Measurements from ENCODE around the gene ASTE1.

DNA sequence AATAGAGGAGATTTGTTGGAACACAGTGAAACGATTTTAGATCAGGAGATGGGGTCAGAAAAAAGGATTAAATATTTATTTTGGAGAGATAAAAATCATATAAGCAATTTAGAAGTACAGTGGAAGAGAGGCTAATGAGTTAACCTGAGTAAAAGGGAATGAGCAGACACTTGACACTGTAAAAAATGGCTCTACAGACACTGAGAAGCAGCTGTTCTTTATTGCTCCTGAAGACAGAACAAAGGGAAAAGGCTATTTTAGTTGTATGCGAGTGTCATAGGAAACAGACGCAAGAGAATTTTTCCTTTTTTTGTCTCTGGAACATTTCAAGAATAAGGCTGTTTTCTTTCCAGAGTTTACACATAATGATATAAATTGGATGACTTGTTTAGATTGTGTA, 34.3 kb downstream of the ASTE1 start:
- TF ChIP-seq POLR2A (IDR thresholded peaks at IDR 0.05) = no peak
- TF ChIP-seq, protein P1, sequence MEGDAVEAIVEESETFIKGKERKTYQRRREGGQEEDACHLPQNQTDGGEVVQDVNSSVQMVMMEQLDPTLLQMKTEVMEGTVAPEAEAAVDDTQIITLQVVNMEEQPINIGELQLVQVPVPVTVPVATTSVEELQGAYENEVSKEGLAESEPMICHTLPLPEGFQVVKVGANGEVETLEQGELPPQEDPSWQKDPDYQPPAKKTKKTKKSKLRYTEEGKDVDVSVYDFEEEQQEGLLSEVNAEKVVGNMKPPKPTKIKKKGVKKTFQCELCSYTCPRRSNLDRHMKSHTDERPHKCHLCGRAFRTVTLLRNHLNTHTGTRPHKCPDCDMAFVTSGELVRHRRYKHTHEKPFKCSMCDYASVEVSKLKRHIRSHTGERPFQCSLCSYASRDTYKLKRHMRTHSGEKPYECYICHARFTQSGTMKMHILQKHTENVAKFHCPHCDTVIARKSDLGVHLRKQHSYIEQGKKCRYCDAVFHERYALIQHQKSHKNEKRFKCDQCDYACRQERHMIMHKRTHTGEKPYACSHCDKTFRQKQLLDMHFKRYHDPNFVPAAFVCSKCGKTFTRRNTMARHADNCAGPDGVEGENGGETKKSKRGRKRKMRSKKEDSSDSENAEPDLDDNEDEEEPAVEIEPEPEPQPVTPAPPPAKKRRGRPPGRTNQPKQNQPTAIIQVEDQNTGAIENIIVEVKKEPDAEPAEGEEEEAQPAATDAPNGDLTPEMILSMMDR (IDR thresholded peaks at IDR 0.05) = no peak
